Lung microvascular endothelial cell (primary cell): ENCODE results near the gene PTPRG. TPM values are rescaled to one million over a fixed set of nuclear protein-coding genes. Genes with fewer than 3 reads are reported as not detected.
A peak's percentile ranks its signal among the peaks of the same experiment; 100 is the strongest.

Experiments
- DNase-seq, 2 donors: peaks; one replicate each; pipeline versions ENCODE4 v3.0.0 to v3.0.0-alpha.2; 2010; ENCODE audit warnings: low read depth in 2 of 2
- total RNA-seq: library from RNA; depleted of rRNA; stranded (reverse); fragments of >200 nt; gene quantifications from 2 replicates; pipeline ENCODE4 v1.2.1, GENCODE V29; 2014

The PTPRG gene
- total RNA-seq, 1 donor from 2014 or later: 5.8 TPM

- DNase-seq: peak; percentile 14 to 60
Observed at GRCh38 chr3:62134061-62134496, 572.7 kb downstream of the PTPRG start.

GRCh38 chr3:62135741-62136140 lies 574.4 kb downstream of the PTPRG start:
- DNase-seq: no peak

DNA sequence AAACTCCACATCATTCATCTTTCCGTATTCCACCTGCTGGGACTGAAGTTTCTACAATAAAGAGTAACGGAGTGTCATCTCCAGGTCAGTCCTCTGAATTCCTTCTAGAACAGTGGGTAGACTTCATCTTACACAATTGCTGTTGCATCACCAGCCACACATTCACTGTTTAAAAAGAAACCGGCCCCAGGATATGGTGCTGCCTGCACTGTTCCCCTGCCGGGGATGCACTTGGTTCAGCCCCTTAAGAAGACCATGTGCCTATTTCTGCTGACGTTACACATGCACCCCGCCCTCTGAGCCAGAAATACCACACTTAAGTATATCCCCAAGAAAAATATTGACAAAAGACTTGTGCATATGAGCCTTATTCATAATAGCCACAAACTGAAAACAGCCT lies 578.6 kb downstream of the PTPRG start:
- DNase-seq: no peak

GRCh38 chr3:62142331-62143085 lies 581.1 kb downstream of the PTPRG start:
- no peak for DNase-seq

- peak in 1 of 2 donors; percentile 36 for DNase-seq
Observed at GRCh38 chr3:62143843-62144450, 582.6 kb downstream of the PTPRG start.

DNA sequence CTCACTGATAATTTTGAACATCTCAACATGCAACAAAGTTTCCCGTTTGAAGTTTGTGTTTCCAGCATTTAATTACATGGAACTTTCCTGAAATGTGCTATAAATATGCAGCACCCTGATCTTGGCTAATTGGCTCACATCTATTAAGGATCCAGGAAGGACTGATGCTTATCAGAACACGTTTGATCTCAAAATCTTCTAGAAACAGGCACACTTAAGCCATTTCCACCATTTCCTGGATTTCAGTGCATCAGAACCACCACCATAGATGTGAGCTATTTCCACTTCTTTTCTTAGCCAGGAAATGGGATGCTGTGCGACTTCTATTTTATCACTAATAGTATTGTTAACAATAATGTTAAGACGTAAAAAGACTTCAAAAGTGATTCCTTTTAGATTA lies 583.1 kb downstream of the PTPRG start:
- peak in 1 of 2 donors; percentile 72 for DNase-seq

- no peak for DNase-seq
Observed at GRCh38 chr3:62145086-62145757, 583.9 kb downstream of the PTPRG start.

DNA sequence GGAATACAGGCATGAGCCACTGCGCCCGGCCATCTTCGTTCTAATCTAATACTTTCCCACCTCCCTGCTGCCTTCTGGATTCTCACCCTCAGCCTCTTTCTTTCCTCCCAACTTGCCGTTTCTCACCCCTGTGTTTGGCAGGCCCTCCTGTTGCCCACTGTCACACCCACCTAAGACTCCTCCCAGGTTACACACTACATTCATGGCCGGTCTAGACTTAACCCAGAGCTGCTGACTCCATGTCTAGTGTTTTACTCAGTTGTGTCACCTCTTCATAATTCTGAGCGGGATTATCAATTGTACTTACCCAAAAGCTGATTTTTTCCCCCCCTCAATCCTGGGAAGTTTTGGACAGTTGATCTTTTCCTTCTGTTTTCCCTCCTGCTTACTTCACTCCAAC lies 588.2 kb downstream of the PTPRG start:
- no peak for DNase-seq

GRCh38 chr3:62149962-62150361 lies 588.6 kb downstream of the PTPRG start:
- DNase-seq: peak in 1 of 2 donors; percentile 44

DNA sequence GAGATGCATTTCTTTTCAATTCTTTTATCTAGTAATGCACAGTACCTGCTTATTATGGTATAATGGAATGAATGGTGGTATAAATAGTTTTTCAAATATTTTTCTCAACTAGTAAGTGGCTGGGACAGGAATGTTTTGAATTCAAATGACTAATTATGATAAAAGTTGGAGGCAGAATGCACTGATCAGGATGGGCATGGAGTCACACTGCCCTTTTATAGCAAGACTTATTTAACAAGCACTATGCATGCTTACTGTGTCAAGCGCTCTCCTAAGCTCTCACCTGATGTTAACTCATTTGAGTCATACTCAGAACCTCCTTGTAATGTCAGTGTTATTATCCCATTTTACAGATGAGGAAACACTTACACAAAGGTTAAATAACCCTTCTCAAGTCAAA lies 590.2 kb downstream of the PTPRG start:
- DNase-seq: no peak

GRCh38 chr3:62153231-62153630 lies 591.9 kb downstream of the PTPRG start:
- no peak for DNase-seq

- DNase-seq: no peak
Observed at GRCh38 chr3:62154457-62155148, 593.2 kb downstream of the PTPRG start.

GRCh38 chr3:62159056-62159708 lies 597.8 kb downstream of the PTPRG start:
- DNase-seq: no peak

DNA sequence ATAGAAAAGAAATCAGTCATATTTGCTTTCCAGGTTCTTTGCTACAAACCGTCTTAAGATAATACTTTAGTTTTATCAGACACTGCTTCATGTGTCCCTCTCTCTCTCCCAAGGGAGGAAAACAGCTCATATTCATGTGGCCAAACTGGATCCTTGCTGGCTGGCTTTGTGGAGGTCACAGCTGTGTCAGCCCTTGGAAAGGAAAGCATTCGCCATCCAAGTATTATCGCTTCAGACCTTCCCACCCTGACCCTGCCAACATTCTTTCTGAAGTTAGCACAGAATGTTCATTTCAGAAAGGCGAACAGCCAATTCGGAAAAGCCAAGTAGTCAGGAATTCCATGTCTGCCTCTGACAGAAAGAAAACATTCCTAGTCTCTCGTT lies 598.3 kb downstream of the PTPRG start:
- DNase-seq: peak in 1 of 2 donors; percentile 88

DNA sequence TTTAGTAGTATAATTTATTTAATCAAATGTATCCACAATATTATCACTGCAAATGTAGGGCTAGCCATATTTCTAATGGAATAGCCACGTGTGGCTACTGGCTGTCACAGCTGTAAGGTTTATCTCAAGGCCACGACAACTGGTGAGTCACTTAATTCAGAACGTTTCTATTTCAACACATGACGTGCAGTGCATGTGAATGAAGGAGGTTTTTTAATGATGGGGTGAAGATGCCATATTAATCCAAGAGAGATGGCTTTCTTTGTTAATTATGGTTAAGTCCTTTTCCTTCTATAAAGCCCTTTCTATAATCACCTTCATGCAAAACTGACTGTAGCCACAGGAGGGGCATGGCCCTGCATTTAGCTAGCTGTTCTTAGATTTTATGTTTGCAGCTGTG lies 600.0 kb downstream of the PTPRG start:
- DNase-seq: peak in 1 of 2 donors; percentile 83

DNA sequence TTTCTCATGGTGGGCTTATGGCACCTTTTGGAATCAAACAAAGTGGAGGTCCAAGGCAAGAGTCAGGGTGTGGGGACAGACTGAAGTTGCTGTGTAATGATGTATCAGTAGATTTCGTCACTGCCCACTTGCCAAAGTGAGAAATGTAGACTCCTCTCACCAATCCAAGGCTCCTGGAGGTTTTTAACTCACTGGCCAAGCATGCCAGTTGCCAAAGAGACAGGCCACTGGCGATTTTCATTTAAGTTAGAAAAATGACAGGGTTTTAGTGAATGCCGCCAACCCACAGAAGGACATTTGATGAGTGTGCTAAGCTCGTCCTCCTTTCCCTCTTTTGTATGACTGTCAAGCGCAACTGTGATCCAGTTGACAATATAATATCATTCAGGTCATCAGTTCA lies 602.8 kb downstream of the PTPRG start:
- no peak for DNase-seq

DNA sequence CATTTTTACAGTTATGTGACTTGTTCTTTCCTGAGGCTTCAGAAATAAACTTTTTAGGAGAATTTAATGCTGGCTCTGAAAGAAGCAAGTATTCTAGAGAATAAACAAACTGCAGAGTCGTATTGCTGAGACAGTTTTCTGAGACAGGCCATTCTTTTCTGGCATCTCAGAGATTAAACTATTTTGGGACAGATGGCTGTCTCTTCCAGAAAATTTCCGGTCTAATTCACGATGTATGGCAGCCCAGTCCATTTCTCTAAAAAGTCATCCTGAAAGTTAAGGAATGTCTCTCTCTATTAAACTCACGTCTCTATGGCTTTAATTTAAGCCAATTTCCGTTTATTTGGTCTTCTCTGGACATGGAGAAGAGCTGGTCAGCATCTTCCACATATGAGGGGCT lies 603.4 kb downstream of the PTPRG start:
- no peak for DNase-seq

DNA sequence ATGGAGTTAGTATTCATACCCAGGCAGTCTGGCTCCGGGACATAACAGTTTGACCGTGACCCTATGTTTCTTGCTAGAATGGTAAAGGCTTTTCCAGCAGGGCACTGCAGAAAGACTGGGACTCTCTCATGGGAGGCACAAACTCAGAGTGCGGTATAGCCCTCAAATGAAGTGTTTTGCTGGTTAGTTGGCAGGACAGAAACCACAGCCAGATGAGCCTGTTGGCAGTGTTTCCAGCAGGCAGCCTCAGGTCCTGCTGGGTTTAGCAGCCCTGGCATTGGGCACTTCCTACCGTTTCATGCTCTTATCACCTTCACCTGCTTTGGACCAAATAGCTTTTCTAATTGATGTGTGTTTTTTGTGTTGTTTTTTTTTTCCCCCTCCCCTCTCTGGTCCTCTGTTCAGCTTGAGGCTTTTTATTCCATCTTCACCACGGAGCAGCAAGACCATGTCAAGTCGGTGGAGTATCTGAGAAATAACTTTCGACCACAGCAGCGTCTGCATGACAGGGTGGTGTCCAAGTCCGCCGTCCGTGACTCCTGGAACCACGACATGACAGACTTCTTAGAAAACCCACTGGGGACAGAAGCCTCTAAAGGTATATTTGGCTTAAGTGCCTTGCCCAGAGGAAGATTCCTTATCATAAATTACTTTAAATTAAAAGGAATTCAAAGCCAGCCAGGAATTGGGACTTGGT lies 606.3 kb downstream of the PTPRG start:
- no peak for DNase-seq

DNA sequence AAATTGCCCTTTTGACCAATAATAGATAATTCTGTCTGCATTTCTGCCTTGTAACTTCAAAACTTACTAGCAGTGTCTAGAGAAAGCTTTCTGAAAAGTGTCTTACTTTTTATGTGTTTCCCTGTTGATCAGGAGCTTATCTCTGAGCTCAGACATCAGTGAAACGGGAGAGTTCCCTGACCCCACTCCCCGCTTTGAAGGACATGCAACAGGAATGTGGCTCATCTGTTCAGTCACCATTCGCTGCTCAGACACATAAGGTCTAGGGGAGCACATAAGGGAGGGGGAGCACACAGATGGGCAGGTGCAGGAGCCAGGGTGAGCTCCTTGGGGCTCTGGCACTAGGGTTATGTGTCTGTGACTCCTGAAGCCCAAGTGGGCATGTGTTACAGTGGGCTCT lies 607.0 kb downstream of the PTPRG start:
- DNase-seq: no peak

DNA sequence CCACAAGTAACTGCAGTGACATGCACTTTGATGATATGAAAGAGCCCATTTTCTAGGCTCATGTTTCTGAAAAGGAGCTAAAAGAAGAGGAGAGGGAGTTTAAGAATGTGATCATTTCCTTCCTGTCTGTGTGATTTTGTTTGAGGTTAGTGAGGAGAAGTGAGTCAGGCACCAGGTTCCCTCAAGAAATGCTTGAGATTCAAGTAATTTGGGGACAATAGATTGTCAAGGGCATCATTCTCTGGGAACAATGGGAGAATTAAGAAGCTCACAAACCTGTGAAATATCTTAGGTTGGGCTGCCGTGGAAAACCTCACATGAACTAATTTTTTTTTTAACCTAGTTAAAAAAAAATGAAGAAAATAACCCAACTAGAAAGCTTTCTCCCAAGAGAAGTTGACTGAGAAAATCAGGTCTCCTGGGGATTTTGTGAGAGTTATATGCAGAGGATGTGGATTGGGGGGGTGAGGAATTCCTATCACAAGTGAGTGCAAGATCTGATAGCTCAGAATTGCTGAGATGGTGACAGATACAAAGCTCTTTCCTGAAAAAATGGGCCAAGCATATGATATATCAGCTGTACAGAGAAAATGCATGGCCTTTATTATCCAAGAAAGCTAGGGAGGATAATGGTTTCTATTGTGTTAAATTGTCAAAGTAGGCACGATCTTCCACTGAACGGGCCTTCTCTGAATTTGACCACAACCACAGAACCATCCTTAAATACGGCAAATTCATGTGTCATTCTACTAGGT lies 608.7 kb downstream of the PTPRG start:
- DNase-seq: peak in 1 of 2 donors; percentile 83
